RPMI8226 (cell line): ENCODE measurements around the gene SECISBP2.
A peak's percentile ranks its signal among the peaks of the same experiment; 100 is the strongest.
"Not testable (repeated sequence)": the region's sequence is repeated elsewhere in the genome, so short reads cannot be mapped to it uniquely, and the experiment has no call there.

Experiments used
- DNase-seq: peaks from one replicate; pipeline ENCODE4 v3.0.0-alpha.2; 2015

SECISBP2 gene

DNA sequence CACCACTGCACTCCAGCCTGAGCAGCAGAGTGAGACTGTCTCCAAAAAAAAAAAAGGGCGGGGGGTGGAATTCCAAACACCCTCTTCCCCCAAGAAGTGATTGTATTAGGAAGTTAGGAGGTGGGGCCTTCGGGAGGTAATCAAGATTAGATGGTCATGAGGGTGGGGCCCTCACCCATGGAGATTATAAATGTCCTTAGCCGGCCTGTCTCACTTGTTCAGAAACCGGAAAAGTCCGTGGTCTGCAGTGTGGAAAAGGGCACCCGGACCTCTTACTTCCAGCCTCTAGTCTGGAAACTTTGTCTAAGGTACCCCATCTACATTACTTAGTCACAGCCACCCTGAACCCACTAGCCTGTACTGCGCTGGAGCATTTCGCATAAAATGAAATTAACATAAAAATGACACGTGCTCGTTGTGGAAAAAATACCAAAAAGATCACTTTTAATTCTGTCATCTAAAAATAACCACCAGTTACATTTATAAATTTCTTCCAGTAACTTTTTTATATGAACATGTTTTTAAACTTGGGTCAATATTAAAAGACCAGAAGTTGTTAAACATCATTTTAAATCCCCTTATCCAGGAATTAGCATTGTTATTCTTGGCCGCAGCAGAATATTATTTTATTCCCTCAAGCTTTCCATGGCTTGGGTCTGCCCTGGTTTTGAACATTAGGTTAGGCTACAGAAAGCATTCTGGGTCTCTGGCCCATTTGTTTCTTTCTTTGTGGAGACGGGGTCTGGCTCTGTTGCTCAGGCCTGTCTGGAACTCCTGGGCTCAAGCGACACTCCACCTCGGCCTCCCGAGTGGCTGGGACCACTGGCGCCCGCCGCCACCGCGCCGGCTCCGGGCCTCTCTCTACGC lies 8.5 kb upstream of the SECISBP2 start:
- no peak for DNase-seq

DNA sequence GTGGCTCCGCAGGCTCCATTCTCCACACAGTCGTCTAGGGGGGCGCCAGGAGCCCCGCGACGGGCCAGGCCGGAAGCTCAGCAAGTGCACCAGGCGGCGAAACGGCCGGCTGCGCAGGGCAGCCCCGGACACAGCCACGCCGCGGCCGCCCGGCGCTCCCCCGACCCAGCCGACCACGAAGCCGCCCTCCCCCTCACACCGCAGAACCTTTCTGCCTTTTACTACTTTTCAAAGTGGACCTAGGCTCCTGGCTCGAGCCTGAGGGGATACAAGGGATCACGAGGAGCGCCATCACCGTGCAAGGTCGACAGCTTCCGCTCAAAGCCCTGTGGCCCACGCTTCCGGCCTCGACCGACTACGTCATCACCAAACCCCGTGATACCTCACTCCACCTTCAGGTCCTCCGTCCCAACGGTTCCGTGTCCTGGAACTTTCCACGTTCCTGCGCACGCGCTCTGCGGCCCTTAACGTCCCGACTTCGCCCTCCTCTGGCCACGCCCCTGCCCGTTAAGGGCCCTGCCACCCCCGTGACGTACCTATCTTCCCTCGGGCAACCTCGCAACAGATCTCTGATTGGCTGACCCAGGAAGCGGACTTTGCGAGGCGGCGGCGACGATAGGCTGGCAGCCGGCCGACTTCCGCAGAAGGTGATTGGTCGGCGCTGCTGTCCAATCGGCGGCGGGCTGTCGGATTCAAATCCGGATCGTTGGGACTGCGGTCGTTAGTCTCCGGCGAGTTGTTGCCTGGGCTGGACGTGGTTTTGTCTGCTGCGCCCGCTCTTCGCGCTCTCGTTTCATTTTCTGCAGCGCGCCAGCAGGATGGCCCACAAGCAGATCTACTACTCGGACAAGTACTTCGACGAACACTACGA lies 7.6 kb upstream of the SECISBP2 start, which contains the start of gene CKS2:
CKS2 (plus strand) TSS at position 721 of the 871 bp plus-strand sequence; CDS start at position 819, 98 bp downstream.
- DNase-seq = peak; percentile 99

DNA sequence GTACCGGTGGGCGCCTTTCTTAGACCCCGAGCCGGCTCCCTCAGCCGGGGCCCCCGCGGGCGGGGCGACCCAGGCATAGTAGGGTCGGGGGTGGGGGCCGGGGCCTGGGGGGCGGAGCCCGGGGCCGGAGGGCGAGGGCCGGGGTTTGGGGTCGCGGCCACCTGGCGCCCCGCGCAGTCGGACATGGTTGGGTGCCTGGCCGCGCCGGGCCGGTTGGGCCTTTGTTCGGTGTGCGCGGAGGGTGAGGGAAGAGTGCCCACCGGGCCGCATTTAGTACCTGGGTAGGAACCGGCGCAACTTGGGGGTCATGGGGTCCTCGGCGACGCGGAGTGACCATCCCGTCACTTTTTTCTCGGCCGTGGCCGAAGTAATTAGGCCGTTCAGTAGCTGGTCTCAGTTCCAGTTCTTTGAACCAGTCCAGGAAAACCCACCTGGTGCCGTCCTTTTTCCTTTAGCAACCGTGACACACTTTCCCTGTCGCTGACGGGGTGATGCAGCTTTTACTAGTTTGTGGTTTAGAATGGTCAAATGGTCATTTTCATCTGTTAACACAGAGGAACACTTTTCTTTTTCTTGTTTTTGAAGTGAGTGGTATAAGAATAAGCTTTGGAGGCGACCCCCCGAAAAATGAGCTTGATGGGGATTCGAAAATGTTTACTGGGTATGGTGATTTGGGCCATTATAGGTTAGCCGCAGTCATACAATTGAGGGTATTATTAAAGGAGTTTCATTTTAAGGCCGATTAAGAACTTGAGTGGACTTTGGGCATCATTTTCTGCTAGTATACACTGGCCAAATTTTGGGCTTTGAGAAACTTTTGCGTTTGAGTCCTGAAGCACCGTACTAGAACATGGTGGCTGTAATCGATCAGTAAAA lies 6.7 kb upstream of the SECISBP2 start:
- no peak for DNase-seq

DNA sequence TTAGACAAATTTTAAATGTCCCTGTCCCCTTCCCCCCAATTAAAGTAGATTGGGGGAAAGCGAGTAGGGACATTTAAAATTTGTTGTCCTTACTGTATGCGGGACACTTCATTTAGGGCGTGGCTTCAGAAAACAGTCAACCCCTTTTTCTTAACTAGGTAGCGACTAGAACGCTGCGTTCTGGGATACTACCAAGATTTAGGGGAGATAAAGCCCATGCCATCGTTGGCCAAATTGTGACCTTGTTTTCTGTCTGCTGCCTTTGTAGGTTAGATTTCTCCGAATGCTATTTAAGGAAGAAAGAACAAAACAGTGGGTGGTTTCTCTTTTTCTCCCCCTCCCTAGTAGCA lies 6.1 kb upstream of the SECISBP2 start:
- DNase-seq = peak; percentile 53

DNA sequence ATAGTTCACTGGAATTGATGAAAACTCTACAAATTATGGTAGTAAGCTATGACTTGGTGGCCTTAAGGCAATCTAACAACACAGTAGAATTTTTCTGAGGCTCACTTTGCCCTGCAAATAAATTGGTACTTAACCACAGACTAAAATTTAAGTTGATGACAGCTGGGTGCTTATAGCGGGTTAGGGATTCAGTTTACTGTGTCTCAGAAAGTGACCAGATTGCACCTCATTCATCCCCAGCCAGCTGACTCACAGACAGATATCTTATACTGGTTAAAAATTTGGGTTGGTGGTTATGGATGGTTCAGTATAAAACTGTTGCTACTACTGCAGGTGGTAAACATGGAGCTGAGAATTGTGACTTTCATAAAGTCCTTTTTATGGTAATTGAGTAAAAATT lies 4.5 kb upstream of the SECISBP2 start:
- DNase-seq = no peak

DNA sequence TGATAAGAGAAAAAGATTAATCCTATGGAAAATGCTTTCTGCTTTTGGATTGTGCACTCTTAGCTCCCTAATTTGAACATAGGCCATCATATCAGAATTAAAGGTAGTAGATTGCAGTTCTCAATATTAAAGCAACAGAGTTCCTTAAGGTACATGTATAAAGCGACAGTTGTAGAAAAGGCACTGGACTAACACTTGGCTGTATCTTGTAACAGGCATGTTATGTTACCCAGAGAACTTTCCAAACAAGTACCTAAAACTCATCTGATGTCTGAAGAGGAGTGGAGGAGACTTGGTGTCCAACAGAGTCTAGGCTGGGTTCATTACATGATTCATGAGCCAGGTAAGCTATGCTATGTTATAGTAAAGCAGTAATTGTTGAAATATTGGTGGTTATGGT lies 3.3 kb upstream of the SECISBP2 start:
- no peak for DNase-seq

DNA sequence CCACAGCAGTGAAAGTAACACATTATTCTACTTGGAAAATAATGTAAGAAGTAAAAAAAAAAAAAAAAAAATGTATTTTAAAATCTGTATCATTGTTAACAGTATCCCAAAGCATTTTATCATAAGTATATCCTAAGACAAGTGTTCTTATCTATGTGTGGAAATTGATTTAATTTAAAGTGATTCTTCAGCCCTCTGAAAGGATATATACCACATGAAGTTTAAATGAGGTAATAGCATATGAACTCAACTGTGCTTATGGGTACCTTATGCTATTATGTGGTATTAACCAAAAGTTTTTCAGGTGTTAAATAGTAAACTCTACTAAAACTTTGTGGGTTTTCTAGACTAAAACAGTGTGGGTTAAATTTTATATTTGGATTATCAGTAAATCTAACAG lies 2.8 kb upstream of the SECISBP2 start:
- DNase-seq = no peak

DNA sequence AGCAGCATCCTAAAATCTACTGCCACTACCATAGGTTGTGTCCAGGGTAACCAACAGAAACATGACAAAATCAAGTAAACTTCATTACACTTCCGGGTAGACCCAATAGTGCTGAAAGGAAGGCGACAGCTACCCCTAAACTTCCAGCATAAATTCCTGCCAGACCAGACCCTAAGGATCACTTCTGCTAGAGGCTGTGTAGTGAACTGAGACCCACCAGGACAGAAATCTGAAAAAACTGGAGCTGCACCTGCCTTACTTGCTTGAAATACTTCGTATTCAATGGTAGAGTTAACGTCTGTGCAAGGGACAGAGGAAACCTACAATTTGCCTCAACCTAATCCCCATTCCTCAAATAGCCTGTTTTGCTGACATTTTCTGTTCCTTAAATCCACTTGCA lies 1.0 kb upstream of the SECISBP2 start:
- no peak for DNase-seq

DNA sequence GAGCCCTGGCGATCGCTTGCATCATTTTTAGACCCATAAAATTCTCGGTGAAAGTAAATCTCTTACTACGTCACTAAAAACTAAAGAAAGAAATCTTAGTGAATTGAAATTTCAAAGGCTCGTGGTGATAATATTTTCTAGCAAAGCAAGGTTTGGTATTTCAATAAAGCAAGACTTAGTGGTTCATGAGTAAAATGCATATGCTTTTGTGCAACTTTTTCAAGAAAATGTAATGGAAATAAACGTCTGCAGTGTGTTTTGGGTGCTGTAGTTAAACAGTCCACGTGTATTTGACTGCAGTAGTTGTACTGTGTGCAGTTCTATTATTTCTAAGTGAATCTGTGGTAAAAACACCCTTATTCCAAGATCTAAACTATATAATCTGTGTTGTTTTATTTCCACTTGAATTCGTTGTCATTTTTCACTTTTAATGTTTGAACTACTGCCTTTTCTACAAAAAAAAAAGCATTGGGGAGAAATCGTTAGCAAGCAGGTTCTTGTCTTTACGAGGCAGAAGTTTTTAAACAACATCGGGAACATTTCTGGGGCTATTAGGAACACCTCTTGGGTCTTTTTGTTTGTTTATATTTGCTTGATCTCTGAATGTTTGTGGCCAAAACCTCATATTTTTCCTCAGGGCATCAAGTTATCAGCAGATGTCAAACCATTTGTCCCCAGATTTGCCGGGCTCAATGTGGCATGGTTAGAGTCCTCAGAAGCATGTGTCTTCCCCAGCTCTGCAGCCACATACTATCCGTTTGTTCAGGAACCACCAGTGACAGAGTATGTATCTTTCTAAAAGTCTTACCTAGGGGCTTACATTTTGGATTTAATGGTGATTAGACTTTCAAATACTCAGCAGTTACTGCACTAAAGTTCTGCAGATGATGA lies 960 bp downstream of the SECISBP2 start:
- DNase-seq = peak; percentile 33

DNA sequence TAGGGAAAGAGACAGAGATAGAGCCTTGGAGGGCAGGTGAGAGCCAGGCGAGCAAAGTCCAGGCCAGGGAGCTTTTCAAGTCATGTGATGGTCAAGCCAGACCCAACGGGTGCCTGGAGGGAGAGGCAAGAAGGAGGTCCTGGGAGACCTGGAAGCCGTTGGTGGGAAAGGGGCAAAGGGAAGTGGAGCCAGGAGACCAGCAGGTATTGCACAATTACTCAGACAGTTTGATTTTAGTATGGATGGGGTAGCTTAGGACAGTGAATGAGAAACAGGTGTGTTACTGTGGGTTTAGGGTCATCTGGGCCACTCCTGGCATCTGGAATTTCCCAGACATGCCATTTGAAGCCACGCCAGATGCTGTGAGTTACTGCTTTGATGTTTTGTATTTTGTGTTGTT lies 5.1 kb downstream of the SECISBP2 start:
- DNase-seq = no peak

DNA sequence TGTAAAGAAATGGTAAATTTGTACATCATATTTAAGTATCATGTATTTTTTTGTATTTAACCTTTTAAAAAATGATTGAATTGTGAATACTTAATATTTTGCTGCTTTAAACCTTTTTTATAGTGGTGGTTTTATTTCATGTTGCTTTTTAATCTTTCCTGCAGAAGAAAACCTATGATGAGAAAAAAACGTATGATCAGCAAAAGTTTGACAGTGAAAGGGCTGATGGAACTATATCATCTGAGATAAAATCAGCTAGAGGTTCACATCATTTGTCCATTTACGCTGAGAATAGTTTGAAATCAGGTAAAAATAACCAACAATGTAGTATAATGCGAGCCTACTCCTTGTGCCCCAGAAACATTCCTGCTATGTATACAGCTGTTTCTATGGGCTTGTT lies 7.4 kb downstream of the SECISBP2 start:
- no peak for DNase-seq

DNA sequence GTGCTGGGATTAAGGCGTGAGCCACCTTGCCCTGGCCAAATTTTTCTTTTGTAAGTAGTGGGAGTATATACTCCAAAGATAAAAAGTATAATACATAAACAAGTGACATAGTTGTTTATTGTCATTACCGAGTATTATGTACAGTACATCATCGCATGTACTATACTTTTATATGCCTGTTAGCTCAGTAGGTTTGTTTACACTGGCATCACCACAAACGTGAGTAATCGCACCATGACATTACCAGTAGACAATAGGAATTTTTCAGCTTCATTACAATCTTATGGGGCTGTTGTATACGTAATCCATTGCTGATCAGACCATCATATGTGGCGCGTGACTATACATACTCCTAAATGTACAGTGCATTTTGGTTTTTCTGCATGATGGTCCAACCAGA lies 9.8 kb downstream of the SECISBP2 start:
- no peak for DNase-seq

DNA sequence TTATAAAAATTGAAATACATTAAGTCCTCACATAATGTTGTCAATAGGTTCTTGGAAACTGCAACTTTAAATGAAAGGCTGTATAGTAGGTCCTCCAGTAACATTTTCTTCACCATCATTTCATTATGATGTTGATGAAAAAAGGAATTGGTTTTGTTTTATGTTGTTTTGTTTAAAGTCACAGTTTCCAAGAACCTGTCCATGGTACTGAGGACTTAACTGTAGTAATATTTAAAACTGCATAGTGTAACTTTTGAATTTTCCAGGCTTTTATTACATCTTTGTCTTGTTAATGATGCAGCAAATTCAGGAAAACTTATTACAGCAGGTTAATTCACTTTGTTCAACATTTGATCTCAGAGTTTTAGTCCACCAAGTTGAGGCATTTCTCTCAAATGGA lies 11.6 kb downstream of the SECISBP2 start:
- DNase-seq = no peak

DNA sequence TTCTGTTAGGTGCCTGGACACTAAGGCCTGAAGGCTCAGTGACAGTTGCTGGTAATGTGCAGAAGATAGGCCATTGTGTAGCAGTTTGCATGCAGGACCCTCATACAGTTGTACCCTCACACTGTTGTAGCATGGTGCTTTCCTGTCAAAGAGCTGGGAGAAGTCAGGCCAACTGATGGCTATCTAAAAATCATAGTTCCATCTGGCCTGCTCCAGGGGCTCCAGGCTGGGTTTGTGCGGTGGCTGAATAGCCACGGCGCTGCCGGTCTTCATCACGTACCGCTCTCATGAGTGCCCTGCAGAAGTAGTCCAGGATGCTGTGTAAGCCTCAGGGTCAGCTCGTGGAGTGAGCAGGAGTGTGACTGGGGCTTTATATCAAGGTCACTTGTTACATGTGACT lies 12.2 kb downstream of the SECISBP2 start:
- DNase-seq = no peak

DNA sequence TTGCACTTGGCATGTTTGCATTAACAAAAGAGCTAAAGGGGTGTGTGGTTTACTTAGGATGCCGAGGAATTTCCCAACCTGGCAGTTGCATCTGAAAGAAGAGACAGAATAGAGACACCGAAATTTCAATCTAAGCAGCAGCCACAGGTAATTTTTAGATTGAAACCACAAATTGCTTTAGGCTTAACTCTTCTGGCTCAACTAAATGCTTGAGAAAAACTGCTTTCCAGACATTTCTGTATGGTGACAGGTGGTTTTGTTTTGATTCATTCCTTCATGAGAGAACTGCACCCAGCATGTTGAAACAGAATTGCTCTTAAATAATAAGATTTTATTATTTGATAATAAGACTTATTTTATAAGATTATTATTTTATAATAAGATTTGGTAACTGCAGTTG lies 21.5 kb downstream of the SECISBP2 start:
- DNase-seq = peak; percentile 67

DNA sequence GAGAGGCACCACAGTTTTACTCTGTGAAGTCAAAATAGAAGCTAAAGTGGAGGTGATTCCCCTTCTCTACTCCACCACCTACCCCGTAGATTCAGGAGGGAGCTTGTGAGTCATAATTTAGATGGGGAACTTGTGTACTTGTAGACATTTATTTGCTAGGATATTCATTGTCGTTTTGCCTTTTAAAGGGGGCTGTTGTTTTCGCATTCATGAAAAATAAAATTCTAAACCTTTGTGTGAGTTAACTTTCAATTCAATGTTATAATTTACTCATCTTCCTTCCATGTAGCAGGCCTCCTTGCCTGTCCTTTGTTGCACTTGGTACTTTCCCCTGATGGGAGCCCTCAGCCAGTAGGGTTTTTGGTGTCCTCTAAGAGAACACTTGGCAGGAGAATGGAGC lies 22.0 kb downstream of the SECISBP2 start:
- DNase-seq = peak; percentile 14

DNA sequence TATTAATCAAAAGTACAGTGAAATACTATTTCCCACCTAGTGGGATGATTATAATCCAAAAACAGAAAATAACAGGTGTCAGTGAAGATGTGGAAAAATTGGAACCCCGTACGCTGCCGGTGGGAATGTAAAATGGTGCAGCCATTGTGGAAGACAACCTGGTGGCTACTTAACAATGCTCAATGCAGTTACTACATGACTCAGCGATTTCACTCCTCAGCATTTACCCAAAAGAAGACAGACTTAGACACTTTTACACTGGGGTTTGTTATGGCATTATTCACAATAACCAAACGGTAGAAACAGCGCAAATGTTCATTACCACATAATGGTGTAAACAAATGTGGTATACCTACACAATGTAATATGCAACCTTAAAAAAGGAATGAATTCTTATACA lies 23.9 kb downstream of the SECISBP2 start:
- no peak for DNase-seq

DNA sequence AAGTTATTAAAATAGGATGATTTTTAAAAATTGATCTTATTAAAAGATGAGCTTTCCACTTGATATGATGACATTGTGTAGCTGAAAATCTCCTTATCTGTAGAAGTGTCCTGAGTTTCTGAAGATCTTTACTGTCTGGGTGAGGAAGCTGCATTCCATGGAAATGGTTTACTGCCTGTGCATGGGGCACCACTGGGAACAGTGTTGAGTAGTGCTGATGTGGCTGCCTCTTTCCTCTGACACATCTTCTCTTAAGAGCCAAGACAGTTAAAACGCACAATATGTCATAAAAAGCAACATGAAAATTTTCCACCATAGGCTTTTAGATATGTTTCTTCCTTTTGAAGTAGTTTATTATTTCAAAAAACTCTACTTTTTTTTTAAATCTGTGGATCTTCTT lies 24.6 kb downstream of the SECISBP2 start:
- no peak for DNase-seq

DNA sequence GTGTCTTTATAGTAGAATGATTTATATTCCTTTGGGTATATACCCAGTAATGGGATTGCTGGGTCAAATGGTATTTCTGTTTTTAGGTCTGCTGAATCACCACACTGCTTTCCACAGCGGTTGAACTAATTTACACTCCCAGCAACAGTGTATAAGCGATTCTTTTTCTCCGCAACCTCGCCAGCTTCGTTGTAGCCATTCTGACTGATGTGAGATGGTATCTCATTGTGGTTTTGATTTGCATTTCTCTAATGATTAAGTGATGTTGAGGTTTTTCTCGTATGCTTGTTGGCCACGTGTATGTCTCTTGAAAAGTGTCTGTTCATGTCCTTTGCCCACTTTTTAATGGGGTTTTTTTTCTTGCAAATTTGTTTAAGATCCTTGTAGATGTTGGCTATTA lies 25.5 kb downstream of the SECISBP2 start:
- not testable (repeated sequence) for DNase-seq

DNA sequence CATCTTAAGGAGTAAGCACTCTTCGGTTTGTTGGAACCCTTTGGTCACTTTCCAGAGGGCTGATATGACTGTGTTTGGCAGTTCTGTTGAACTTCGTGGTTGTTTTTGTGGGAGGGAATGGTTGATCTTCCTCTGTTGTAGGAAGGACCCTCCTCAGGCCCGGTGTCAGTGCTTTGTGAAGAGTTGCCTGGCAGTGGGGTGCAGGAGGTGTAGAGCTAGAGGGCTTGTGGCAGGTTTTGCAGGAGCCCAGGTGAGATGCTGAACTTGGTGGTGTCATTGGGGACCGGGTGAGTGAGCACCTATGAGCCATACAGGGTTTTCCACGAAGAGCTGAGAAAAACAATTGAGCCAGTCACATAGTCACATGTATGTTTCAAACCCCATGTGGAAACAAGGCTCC lies 27.2 kb downstream of the SECISBP2 start:
- DNase-seq = no peak

DNA sequence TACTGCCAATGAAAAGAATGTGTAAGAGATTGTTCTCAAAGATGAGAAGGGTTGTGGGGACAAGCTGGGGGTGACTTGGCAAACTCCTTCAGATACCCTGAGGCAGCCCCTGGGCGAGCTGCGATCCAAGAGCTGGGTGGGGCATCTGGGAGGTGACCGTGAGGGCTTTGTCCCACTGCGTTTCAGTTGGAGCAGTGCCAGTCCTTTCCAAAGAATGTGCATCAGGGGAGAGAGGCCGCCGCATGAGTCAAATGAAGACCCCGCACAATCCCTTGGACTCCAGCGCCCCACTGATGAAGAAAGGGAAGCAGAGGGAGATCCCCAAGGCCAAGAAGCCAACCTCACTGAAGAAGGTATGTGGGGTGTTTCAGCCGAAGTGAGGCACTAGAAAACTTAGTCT lies 28.4 kb downstream of the SECISBP2 start:
- DNase-seq = no peak

DNA sequence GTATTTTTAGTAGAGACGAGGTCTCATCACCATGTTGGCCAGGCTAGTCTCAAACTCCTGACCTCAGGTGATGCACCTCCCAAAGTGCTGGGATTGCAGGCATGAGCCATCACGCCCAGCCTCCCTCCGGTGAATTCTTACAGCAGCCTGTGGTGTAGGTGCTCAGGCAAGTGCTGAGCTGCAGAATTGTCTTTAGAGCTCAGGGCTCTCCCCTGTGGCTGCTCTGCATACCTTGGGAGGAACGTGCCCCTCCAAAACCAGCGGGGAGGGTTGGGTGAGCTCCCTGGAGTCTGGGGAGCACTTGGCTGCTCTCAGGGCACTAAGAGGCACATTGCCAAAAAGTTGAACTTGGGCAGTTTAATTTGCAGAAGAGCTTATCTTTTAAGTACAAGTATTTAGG lies 29.4 kb downstream of the SECISBP2 start:
- DNase-seq = no peak
